OCI-LY1 (cell line): ENCODE results near the gene CPN1.

ENCODE experiments used
- H2AFZ ChIP-seq: fragments of 200-600 bp; sonication (generic), shearing (Covaris generic); 2 replicates; pipeline ENCODE4 v1.6.0; 2014; ENCODE audit warnings: antibody characterized with exemption, mild to moderate bottlenecking, low read length
- H3F3A ChIP-seq: fragments of 200-600 bp; sonication (generic), shearing (Covaris generic); 2 replicates; pipeline ENCODE4 v1.6.0; 2014; ENCODE audit warnings: mild to moderate bottlenecking, antibody characterized with exemption, low read length, moderate library complexity; ENCODE audit not compliant: insufficient read depth
- H3K27ac ChIP-seq: fragments of 200-600 bp; sonication (generic); 2 replicates; pipeline ENCODE4 v1.5.1; 2014; ENCODE audit warnings: low read length, mixed run types, mild to moderate bottlenecking, low read depth; ENCODE audit not compliant: poor library complexity, severe bottlenecking
- H3K27me3 ChIP-seq: fragments of 200-600 bp; sonication (generic); 2 replicates; pipeline ENCODE4 v1.6.0; 2014; ENCODE audit warnings: antibody characterized with exemption, mild to moderate bottlenecking, low read length, moderate library complexity; ENCODE audit not compliant: insufficient read depth
- H3K36me3 ChIP-seq: fragments of 200-600 bp; sonication (generic); 2 replicates; pipeline ENCODE4 v1.6.1; 2014; ENCODE audit warnings: mild to moderate bottlenecking, antibody characterized with exemption, low read length, moderate library complexity, mixed read lengths; ENCODE audit not compliant: insufficient read depth
- H3K4me1 ChIP-seq: fragments of 200-600 bp; sonication (generic); 2 replicates; pipeline ENCODE4 v1.5.1; 2014; ENCODE audit warnings: mild to moderate bottlenecking, low read length, moderate library complexity; ENCODE audit not compliant: insufficient read depth, severe bottlenecking
- H3K4me2 ChIP-seq: fragments of 200-600 bp; sonication (generic), shearing (Covaris generic); 2 replicates; pipeline ENCODE4 v1.6.1; 2014; ENCODE audit warnings: low read length
- H3K4me3 ChIP-seq: fragments of 200-600 bp; sonication (generic); 2 replicates; pipeline ENCODE4 v1.5.1; 2014; ENCODE audit warnings: low read length, low read depth, mild to moderate bottlenecking, mixed read lengths; ENCODE audit not compliant: poor library complexity, severe bottlenecking
- H3K79me2 ChIP-seq: fragments of 200-600 bp; shearing (Covaris generic); 2 replicates; pipeline ENCODE4 v1.6.1; 2016; ENCODE audit warnings: mixed run types, low read length, mixed read lengths; ENCODE audit not compliant: insufficient read depth
- H3K9ac ChIP-seq: fragments of 200-600 bp; sonication (generic), shearing (Covaris generic); 2 replicates; pipeline ENCODE4 v1.6.1; 2014; ENCODE audit warnings: mild to moderate bottlenecking, low read length, mixed read lengths
- H3K9me2 ChIP-seq: fragments of 200-600 bp; sonication (generic), shearing (Covaris generic); 2 replicates; pipeline ENCODE4 v1.6.1; 2014; ENCODE audit warnings: low read depth, mild to moderate bottlenecking, low read length, mixed read lengths
- H3K9me3 ChIP-seq: fragments of 200-600 bp; shearing (Covaris generic); 2 replicates; pipeline ENCODE4 v1.6.1; 2014; ENCODE audit warnings: low read length, mixed read lengths
- H4K20me1 ChIP-seq: fragments of 200-600 bp; sonication (generic), shearing (Covaris generic); 2 replicates; pipeline ENCODE4 v1.6.0; 2016; ENCODE audit warnings: mild to moderate bottlenecking, low read length; ENCODE audit not compliant: insufficient read depth
- CTCF ChIP-seq: fragments of 200-600 bp; sonication (generic), shearing (Covaris generic); IDR thresholded peaks from 2 replicates; pipeline ENCODE4 v1.5.1; 2017; ENCODE audit warnings: mild to moderate bottlenecking, antibody characterized with exemption, low read length, moderate library complexity, mixed read lengths
- EZH2 ChIP-seq: fragments of 200-600 bp; sonication (generic), shearing (Covaris generic); IDR thresholded peaks from 2 replicates; pipeline ENCODE4 v1.8.0; 2017; ENCODE audit warnings: borderline replicate concordance, mixed run types, mild to moderate bottlenecking, antibody characterized with exemption, low read length, moderate library complexity, mixed read lengths

The CPN1 gene

GRCh38 chr10:100104300-100104699, 22.6 kb upstream of the CPN1 start:
- Histone ChIP-seq H3K4me3 (no peak overlapping the region), H3K4me2 (no peak overlapping the region), H3K36me3 (no peaks in the 10 kb centered on the region), H4K20me1 (no peaks in the 10 kb centered on the region), H3K4me1 (no peaks in the 10 kb centered on the region), H3K27me3 (no peaks in the 10 kb centered on the region), H3K9me3 (no peaks in the 10 kb centered on the region), H3K9ac (no peak overlapping the region), H3K79me2 (no peaks in the 10 kb centered on the region), H2AFZ (no peak overlapping the region), H3F3A (no peaks in the 10 kb centered on the region), H3K27ac (no peak overlapping the region), H3K9me2 (no peaks in the 10 kb centered on the region)
- no peak for TF ChIP-seq CTCF
- TF ChIP-seq EZH2: no peak

GRCh38 chr10:100103581-100103980, 21.9 kb upstream of the CPN1 start:
- Histone ChIP-seq H3K4me2 (no peak overlapping the region), H3K4me3 (no peak overlapping the region), H3K36me3 (no peaks in the 10 kb centered on the region), H3K9me3 (no peaks in the 10 kb centered on the region), H2AFZ (no peak overlapping the region), H4K20me1 (no peaks in the 10 kb centered on the region), H3F3A (no peaks in the 10 kb centered on the region), H3K4me1 (no peaks in the 10 kb centered on the region), H3K27ac (no peak overlapping the region), H3K9ac (no peak overlapping the region), H3K27me3 (no peaks in the 10 kb centered on the region), H3K79me2 (no peaks in the 10 kb centered on the region), H3K9me2 (no peaks in the 10 kb centered on the region)
- no peak for TF ChIP-seq CTCF
- TF ChIP-seq EZH2: no peak

- no peaks in the 10 kb centered on the region for H3F3A ChIP-seq
- TF ChIP-seq EZH2 (no peak), CTCF (no peak)
- H3K4me3 ChIP-seq: no peak overlapping the region
- no peaks in the 10 kb centered on the region for H3K27me3 ChIP-seq
- no peak overlapping the region for H3K27ac ChIP-seq
- no peaks in the 10 kb centered on the region for H3K79me2 ChIP-seq
- H2AFZ ChIP-seq: no peak overlapping the region
- no peaks in the 10 kb centered on the region for H3K36me3 ChIP-seq
- H4K20me1 ChIP-seq: no peaks in the 10 kb centered on the region
- no peaks in the 10 kb centered on the region for H3K9me2 ChIP-seq
- H3K9ac ChIP-seq: no peak overlapping the region
- H3K4me2 ChIP-seq: no peak overlapping the region
- no peaks in the 10 kb centered on the region for H3K9me3 ChIP-seq
- no peaks in the 10 kb centered on the region for H3K4me1 ChIP-seq
These were observed 19.8 kb upstream of the CPN1 start for GRCh38 chr10:100101192-100102076.
